ENCODE results near the gene SLC26A8.
"Not testable (repeated sequence)": the region's sequence is repeated elsewhere in the genome, so short reads cannot be mapped to it uniquely, and the experiment has no call there.

Gene SLC26A8

GRCh38 chr6:36038120-36038876, 13.9 kb upstream of the SLC26A8 start:
- Mint-ChIP-seq H3K36me3 (peaks cover 16% of the 10 kb centered on the region), H3K27ac (no peak overlapping the region)

GRCh38 chr6:36035225-36035624, 10.8 kb upstream of the SLC26A8 start:
- no peaks in the 10 kb centered on the region for H3K9me3 Mint-ChIP-seq
- H3K27ac Mint-ChIP-seq: no peak overlapping the region
- H3K4me3 Mint-ChIP-seq: no peak overlapping the region
- H3K27me3 Mint-ChIP-seq: no peaks in the 10 kb centered on the region
- DNase-seq: no peak
- H3K36me3 Mint-ChIP-seq: peaks cover 20% of the 10 kb centered on the region
- CTCF ChIA-PET: interaction anchor here (1.0 kb wide), 1 partner anchor 60 kb away, joined by 5 read pairs; no protein-coding TSS in a partner anchor
- peaks cover 56% of the 10 kb centered on the region for H3K4me1 Mint-ChIP-seq

More at GRCh38 chr6:36038120-36038876, 13.9 kb upstream of the SLC26A8 start:
- CTCF ChIA-PET: interaction anchor here (2.6 kb wide), 1 partner anchor 10 kb away, joined by 9 read pairs; no protein-coding TSS in a partner anchor
- H3K4me3 Mint-ChIP-seq: no peak overlapping the region
- no peaks in the 10 kb centered on the region for H3K27me3 Mint-ChIP-seq
- H3K4me1 Mint-ChIP-seq: peaks cover 42% of the 10 kb centered on the region
- DNase-seq: no peak
- H3K9me3 Mint-ChIP-seq: no peaks in the 10 kb centered on the region

DNA sequence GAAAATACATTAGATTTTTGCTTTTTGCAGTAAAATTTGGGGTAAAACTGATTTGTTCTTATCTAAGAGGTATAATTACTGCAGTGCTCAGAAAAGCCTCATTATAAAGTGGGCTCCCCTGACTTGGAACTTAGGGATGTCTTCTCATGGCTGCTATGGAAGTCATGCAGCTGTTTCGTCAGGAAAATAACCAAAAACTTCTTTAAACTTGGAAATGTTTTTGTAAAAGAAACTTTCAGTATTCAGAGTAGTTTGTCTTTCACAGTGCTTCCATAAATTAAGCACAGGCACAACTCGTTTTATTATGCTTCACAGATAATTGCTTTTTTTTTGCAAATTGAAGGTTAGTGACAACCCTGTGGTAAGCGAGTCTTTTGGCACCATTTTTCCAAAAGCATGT, 10.0 kb upstream of the SLC26A8 start:
- no peaks in the 10 kb centered on the region for H3K27me3 Mint-ChIP-seq
- H3K27ac Mint-ChIP-seq: no peak overlapping the region
- peaks cover 60% of the 10 kb centered on the region for H3K4me1 Mint-ChIP-seq
- no peak overlapping the region for H3K4me3 Mint-ChIP-seq
- H3K9me3 Mint-ChIP-seq: no peaks in the 10 kb centered on the region
- DNase-seq: no peak
- H3K36me3 Mint-ChIP-seq: peaks cover 21% of the 10 kb centered on the region
- CTCF ChIA-PET: interaction anchor here (0.7 to 2.0 kb wide), 3 partner anchors 50 to 60 kb away, joined by 3 to 9 read pairs (median 4); no protein-coding TSS in a partner anchor

DNA sequence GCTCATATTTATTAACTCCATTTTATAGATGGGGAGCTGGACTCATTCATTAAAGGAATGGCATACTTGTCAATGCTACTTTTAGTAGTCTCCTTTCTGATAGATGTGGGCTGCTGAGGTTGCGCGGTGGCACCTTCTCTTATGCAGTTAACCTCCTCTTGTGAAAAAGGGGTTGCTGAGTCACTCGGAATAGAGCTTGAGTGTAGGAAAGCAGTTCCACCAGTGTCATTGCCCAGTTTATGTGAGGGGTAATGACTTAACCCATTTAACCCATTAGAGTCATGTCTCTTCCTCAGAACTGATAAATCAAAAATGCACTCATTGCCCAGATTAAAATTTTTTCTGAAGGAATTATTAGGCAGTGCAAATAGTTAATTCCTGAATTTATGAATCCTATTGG, 9.5 kb upstream of the SLC26A8 start:
- Mint-ChIP-seq H3K27me3 (no peaks in the 10 kb centered on the region), H3K4me3 (no peak overlapping the region), H3K36me3 (peaks cover 22% of the 10 kb centered on the region), H3K27ac (no peak overlapping the region), H3K9me3 (no peaks in the 10 kb centered on the region), H3K4me1 (peaks cover 63% of the 10 kb centered on the region)
- DNase-seq: peak; percentile 49
- CTCF ChIA-PET: interaction anchor here (1.1 to 2.0 kb wide), 2 partner anchors 51 to 61 kb away, joined by 3 to 9 read pairs; no protein-coding TSS in a partner anchor

- not testable (repeated sequence) for H3K27me3 Mint-ChIP-seq, DNase-seq, H3K4me3 Mint-ChIP-seq, H3K9me3 Mint-ChIP-seq, H3K27ac Mint-ChIP-seq
- peaks cover 61% of the 10 kb centered on the region for H3K4me1 Mint-ChIP-seq
- CTCF ChIA-PET: interaction anchor here (0.7 to 2.0 kb wide), 3 partner anchors 52 to 437 kb away, joined by 3 to 9 read pairs (median 4); no protein-coding TSS in a partner anchor
- peaks cover 25% of the 10 kb centered on the region for H3K36me3 Mint-ChIP-seq
These were observed 8.7 kb upstream of the SLC26A8 start for GRCh38 chr6:36033144-36033543.

- H3K9me3 Mint-ChIP-seq: no peaks in the 10 kb centered on the region
- CTCF ChIA-PET: interaction anchor here (0.6 to 2.0 kb wide), 2 partner anchors 63 to 736 kb away, joined by 3 to 9 read pairs; no protein-coding TSS in a partner anchor
- H3K27me3 Mint-ChIP-seq: peaks cover 5% of the 10 kb centered on the region
- no peak overlapping the region for H3K4me3 Mint-ChIP-seq
- peaks cover 57% of the 10 kb centered on the region for H3K4me1 Mint-ChIP-seq
- H3K27ac Mint-ChIP-seq: no peak overlapping the region
- no peak for DNase-seq
- H3K36me3 Mint-ChIP-seq: peaks cover 25% of the 10 kb centered on the region
These were observed 7.8 kb upstream of the SLC26A8 start for GRCh38 chr6:36032261-36032660.

DNA sequence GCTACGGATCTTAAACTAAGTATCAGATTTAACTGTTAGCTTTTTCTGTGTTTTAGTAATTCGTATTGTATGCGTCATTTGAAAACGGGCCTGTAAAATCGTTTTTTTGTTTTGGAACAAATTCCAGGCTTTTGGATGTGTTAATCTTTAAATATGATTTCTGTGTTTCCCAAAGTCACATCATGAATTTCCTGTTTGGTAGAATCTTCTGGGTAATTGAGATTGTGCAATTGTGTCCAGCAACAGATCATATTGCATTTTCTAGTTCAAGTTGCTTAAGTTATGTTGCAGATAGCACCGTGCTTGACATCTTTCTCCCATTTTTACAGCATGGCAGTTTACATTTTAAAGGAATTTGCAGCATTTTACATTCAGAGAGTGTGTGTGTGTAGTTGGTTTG, 5.0 kb upstream of the SLC26A8 start:
- no peak for DNase-seq
- Mint-ChIP-seq H3K4me1 (peaks cover 53% of the 10 kb centered on the region), H3K27ac (peak overlapping the region; percentile 93), H3K27me3 (peaks cover 18% of the 10 kb centered on the region), H3K36me3 (peaks cover 16% of the 10 kb centered on the region), H3K9me3 (no peaks in the 10 kb centered on the region), H3K4me3 (peak overlapping the region; percentile 83)
- CTCF ChIA-PET: interaction anchor here (1.1 to 7.2 kb wide), 7 partner anchors 9 to 331 kb away, joined by 3 to 124 read pairs (median 7); no protein-coding TSS in a partner anchor

DNA sequence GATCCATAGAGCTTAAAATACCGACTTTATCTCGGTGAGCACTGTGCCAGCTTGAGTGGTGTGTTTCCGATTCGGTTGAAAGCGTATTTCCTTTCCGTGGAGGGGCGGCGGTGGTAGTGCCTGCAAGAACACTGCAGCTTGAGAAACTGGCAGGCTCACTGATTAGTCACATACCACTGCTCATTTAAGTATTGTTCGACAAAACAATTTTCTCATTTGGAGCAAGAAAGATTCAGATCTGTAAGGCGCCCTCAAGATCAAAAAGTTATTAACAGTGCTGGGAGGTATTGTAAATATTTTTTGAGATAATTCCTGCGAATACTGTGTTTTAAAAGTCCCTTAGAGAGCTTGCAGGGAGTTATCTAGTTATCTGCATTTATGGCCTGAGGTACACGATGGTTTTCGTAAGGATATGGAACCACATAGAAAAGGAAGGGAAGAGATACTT, 4.5 kb upstream of the SLC26A8 start:
- peaks cover 50% of the 10 kb centered on the region for H3K4me1 Mint-ChIP-seq
- peaks cover 24% of the 10 kb centered on the region for H3K27me3 Mint-ChIP-seq
- H3K4me3 Mint-ChIP-seq: peak overlapping the region; percentile 83
- peak overlapping the region; percentile 93 for H3K27ac Mint-ChIP-seq
- peaks cover 16% of the 10 kb centered on the region for H3K36me3 Mint-ChIP-seq
- H3K9me3 Mint-ChIP-seq: no peaks in the 10 kb centered on the region
- peak; percentile 78 for DNase-seq
- CTCF ChIA-PET: interaction anchor here (1.1 to 7.2 kb wide), 10 partner anchors 9 to 332 kb away, joined by 3 to 124 read pairs (median 4); no protein-coding TSS in a partner anchor

DNA sequence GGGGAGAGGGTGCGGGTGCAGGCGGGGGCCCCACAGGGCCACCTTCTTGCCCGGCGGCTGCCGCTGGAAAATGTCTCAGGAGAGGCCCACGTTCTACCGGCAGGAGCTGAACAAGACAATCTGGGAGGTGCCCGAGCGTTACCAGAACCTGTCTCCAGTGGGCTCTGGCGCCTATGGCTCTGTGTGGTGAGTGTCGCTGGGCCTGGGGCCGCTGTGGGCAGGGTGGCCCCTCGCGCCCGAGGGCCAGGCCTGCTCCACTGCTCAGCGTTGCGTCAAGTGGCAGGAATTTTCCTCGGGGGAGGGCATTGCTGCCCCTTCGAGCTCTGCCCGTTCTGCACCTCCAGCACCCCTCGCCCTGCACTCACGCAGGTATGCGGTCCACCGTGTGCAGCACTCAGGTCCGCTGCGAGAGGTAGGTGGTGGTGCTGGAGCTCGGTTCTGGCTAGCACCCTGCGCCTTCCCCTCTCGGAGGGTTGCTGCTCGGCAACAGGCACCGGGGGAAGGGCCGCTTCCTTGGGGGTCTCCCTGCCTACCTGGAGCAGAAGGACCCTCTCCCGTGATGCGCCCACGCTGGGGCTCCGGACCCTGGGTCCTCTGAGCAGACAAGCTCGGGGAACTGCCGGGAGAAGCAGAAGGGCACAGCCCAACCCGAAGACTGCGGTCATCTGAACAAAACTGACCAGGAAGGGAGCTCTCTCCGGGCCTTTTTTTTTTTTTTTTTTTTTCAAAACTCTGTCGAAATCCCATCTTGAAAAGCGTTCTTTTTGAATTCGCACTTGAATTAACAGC, 3.8 kb upstream of the SLC26A8 start:
- peak overlapping the region; percentile 83 for H3K4me3 Mint-ChIP-seq
- peak overlapping the region; percentile 93 for H3K27ac Mint-ChIP-seq
- H3K27me3 Mint-ChIP-seq: peaks cover 26% of the 10 kb centered on the region
- peaks cover 16% of the 10 kb centered on the region for H3K36me3 Mint-ChIP-seq
- peaks cover 46% of the 10 kb centered on the region for H3K4me1 Mint-ChIP-seq
- CTCF ChIA-PET: interaction anchor here (0.7 to 7.2 kb wide), 16 partner anchors 10 to 403 kb away, joined by 3 to 124 read pairs (median 4); partner anchors contain the start of gene MAPK13
- no peaks in the 10 kb centered on the region for H3K9me3 Mint-ChIP-seq
- peak; percentile 58 for DNase-seq

DNA sequence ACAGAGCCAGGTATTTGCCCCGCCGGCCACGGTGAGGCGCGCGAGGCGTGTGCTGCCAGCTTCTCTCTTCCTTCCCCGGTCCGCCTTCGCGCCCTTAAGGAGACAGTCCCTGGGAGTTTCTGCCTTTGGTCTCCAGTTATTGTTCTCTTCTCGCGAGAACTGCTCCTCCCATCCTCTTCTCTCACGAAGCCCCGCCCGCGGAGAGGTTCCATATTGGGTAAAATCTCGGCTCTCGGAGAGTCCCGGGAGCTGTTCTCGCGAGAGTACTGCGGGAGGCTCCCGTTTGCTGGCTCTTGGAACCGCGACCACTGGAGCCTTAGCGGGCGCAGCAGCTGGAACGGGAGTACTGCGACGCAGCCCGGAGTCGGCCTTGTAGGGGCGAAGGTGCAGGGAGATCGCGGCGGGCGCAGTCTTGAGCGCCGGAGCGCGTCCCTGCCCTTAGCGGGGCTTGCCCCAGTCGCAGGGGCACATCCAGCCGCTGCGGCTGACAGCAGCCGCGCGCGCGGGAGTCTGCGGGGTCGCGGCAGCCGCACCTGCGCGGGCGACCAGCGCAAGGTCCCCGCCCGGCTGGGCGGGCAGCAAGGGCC, 3.2 kb upstream of the SLC26A8 start, which contains the start of gene MAPK14:
Gene MAPK14 (plus strand): TSS at position 308 of the 587 bp plus-strand sequence. CDS start 350 bp downstream, outside the sequence.
- no peaks in the 10 kb centered on the region for H3K9me3 Mint-ChIP-seq
- peak; percentile 100 for DNase-seq
- peaks cover 26% of the 10 kb centered on the region for H3K27me3 Mint-ChIP-seq
- peak within 1 kb of the TSS; percentile 93 for H3K27ac Mint-ChIP-seq
- peak within 1 kb of the TSS; percentile 83 for H3K4me3 Mint-ChIP-seq
- H3K36me3 Mint-ChIP-seq: peaks cover 16% of the 10 kb centered on the region
- CTCF ChIA-PET: interaction anchor here (0.7 to 7.2 kb wide), 15 partner anchors 11 to 404 kb away, joined by 3 to 124 read pairs (median 4); partner anchors contain the start of gene MAPK13
- peaks cover 40% of the 10 kb centered on the region for H3K4me1 Mint-ChIP-seq

- Mint-ChIP-seq H3K27me3 (peaks cover 26% of the 10 kb centered on the region), H3K4me1 (peaks cover 27% of the 10 kb centered on the region), H3K9me3 (no peaks in the 10 kb centered on the region), H3K27ac (no peak overlapping the region), H3K4me3 (no peak overlapping the region), H3K36me3 (peaks cover 8% of the 10 kb centered on the region)
- CTCF ChIA-PET: interaction anchor here (0.6 to 7.2 kb wide), 3 partner anchors 70 to 754 kb away, joined by 3 to 124 read pairs (median 3); no protein-coding TSS in a partner anchor
- no peak for DNase-seq
These were observed 1.5 kb upstream of the SLC26A8 start for GRCh38 chr6:36025932-36026327.

- no peak for DNase-seq
- Mint-ChIP-seq H3K9me3 (no peaks in the 10 kb centered on the region), H3K36me3 (peaks cover 6% of the 10 kb centered on the region), H3K27ac (no peak overlapping the region), H3K27me3 (peaks cover 26% of the 10 kb centered on the region), H3K4me1 (peaks cover 23% of the 10 kb centered on the region), H3K4me3 (no peak overlapping the region)
- CTCF ChIA-PET: interaction anchor here (0.6 to 7.2 kb wide), 3 partner anchors 70 to 754 kb away, joined by 3 to 124 read pairs (median 3); no protein-coding TSS in a partner anchor
These were observed 955 bp upstream of the SLC26A8 start for GRCh38 chr6:36025260-36025931.

DNA sequence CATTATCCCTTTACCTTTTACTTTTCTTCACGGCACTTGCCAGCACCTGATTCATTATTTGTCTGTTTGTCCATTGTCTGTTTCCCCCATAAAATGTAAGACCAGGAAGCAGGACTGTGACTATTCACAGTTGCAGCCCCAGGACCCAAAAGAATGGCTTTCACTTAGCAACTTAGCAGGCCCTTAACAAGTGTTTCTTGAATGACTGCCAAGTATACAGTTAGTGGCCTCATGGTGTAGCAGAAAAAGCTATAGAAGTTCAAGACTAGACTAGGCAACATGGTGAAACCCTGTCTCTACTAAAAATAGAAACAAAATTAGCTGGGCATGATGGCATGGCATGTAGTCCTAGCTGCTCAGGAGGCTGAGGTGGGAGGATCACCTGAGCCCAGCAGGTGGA, 4.3 kb downstream of the SLC26A8 start:
- no peak for DNase-seq
- H3K27me3 Mint-ChIP-seq: peaks cover 20% of the 10 kb centered on the region
- no peaks in the 10 kb centered on the region for H3K9me3 Mint-ChIP-seq
- CTCF ChIA-PET: no interaction called here
- no peak overlapping the region for H3K27ac Mint-ChIP-seq
- H3K36me3 Mint-ChIP-seq: no peaks in the 10 kb centered on the region
- peaks cover 8% of the 10 kb centered on the region for H3K4me1 Mint-ChIP-seq
- H3K4me3 Mint-ChIP-seq: no peak overlapping the region
